NCI-H1436 treated with DMSO at 0.1 percent for 48 hours (cell line): ENCODE results near the gene GBF1.
"Not testable (repeated sequence)": the region's sequence is repeated elsewhere in the genome, so short reads cannot be mapped to it uniquely, and the experiment has no call there.

Experiments used
- DNase-seq: peaks from one replicate; lab custom pipeline; 2025; lab: John Stamatoyannopoulos, UW

GBF1 gene

GRCh38 chr10:102274062-102274461, 28.7 kb downstream of the GBF1 start:
- no peak for DNase-seq

DNA sequence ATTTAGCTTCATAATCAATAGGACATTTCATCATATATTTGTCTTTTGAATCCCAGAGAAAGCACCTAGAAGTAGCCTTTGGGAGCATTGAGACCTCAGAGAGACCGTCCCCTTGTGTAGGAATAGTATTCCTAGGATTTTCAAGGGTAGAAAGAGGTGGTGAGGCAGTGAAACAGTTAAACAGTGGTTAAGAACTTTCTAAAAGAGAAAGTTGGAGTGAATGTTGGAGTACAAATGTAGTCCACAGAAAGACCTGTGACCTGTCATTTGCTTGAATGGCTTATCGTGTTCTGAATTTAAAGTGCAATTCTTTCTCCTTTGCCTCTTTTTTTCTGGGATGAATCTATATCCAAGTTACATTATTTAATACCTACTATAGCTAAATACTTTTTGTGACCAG, 30.0 kb downstream of the GBF1 start:
- no peak for DNase-seq

DNA sequence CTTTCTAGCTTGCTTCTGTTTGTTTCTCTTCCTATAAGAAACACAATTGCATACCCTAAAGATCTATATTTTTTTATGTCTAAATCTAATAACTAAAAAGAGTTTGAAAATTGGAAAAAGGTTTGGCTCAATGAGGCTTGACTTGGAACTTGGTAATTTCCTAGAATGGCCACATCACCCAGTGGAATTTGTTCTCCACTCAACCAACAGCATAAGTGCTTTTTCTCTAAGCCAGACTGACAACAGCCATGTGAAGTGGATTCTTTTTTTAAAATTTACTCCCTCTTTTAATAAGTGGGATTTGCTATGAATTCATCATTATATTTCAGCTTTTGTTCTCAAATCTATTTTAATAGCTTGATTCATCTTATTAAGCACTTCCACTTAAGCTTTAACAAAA, 33.8 kb downstream of the GBF1 start:
- DNase-seq, result no peak

DNA sequence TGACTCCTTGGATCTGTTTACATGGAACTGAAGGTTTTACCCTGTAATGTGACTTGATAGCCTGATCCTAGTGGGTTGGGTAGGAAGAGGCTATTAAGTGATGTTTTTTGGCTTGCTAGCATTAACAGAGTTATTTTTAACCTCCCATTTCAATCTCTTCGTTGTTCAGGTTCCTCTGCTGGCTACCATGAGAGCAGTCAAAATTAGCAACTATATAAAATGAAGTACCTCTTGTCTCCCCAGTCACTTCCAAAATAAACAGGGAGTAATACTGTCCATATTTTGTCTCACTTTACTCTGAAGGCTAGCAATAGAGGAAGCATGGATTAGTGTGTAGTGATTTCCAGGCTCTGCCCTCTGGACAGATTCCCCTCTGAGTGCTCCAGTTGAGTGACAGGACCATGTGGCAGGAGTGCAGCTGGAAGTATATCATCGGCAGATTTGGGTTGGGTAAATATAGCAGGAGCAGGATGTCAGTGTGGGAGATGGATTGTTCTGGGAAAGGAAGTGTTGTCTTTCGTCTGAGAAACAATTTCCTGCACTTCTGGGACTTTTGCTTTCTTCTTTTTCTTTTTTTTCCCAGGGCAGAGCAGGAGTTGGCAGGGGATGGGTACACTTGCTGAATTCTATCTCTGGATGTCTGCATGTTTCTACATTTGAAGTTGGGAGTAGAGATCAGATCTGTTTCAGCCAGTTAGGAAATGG, 35.2 kb downstream of the GBF1 start:
- DNase-seq, result no peak

DNA sequence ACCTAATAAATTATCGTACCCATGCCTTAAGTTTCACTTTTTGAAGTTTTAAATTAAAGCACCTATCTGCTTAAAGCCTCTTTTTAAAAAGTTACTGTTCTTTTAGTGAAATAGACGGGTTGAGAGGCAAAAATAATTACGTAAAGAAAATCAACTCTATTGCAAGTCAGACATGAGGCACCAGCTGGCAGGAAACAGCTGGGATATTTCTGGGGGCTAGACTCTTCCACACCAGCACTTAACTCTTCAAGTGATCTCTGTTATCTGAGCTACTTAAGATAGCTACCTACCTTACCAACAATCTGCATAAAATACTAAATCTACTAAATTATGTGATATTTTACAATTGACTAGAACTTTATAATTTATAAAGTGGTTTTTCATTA, 35.8 kb downstream of the GBF1 start:
- DNase-seq, result no peak

DNA sequence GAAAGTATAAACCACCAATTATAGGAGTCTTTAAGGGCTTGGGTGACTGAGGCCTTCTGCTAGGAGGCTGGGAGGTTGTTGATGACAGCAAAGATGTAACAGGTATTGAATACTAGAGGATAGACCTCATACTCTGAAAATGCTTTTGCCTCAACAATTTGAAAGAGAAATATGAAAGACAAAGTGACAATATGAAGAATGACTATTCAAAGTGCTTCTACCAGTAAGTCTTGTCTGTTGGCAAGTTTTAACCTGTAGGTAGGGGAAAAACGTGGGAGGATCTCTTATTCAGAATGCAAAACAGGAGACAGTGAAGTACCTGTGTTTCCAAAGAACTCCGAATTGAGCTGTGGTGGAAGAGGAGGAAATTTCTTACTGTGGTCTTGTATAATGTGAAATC, 38.2 kb downstream of the GBF1 start:
- no peak for DNase-seq

DNA sequence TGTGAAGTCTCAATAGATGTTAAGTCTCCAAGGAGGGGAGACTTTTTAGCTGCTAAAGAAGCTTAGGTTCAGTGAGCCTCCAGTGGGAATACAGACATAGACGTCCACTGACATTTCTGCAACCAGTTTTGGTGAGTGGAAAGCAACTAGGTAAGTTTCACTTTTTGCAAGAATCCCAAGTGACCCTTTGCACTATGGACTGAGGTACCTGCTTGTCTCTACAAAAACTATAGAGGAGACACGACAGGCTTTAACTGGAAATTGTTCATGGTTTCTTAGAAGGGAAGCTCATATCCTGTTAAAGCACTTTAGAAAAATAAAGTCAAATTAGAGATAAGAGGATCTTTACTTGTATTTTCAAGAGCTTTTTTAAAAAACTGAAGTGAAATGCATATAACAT, 38.6 kb downstream of the GBF1 start:
- DNase-seq, result no peak

- DNase-seq, result no peak
Observed at GRCh38 chr10:102284531-102284930, 39.2 kb downstream of the GBF1 start.

DNA sequence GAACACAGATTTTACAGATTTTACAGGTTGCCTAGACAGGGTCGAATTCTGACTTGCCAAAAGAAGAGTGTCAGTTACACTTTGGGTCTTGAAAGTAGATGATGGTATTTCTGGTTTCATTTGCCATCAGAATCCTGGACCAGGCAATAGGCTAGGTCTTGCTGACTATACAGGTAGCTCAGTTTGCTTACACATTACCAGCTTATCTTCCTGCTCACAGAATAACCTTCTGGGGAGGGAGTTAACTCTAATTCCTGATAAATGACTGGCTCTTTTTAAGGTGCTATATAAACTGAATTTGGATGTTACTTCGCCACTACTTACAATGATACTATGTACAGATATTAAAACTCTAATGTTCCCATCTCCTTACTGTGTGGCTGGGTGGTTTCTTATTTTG, 39.8 kb downstream of the GBF1 start:
- DNase-seq, result no peak

DNA sequence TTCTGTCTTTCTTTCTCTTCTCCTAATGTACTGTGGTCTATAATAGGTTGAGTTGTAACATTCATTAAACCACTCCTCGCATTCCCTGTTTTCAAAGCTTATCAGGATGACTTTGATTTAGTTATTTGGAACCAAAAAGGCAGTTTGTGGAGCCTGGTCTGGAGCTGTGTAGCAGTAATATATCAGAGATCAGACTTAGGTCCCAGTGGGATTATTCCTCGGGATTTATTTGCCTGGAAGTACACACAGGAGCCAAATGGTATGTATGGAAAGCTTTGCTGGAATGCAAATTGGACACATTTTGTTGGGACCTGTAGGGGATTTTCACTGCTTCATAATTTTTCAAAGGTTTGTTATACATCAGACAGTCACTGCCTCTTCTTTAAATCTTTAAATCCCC, 40.9 kb downstream of the GBF1 start:
- no peak for DNase-seq

DNA sequence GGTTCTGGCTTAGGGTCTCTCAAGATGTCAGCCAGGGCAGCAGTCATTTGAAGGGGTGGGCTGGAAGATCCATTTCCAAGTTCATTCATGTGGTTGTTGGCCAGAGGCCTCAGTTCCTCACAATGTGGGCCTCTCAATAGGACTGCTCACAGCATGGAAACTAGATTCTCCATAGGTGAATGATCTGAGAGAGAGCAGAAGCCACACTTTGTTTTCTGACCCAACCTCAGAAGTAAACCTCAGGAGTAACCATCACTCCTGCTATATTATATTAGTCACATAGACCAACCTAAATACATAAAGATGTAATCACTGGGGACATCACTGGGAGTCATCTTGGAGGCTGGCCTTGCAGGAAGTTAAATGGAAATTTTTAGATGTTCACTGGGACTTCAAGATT, 42.2 kb downstream of the GBF1 start:
- no peak for DNase-seq

DNA sequence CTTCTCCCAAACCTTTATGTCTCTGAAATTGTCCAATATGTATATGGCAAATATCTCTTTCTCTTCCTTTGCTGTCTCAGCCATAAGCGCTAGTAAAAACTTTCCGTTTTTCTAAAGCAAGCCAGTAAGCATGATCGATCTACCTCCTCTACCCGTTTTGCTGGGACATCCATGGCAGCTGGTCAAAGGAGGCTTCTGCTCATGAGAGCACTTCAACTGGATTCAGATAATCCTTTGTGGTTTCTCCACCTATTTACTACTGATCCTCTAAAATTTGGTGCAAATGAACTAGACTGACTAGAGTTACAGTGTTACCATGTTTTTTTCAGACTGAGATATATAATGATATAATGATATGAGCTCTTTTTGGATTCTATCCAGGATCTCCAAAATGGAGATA, 42.7 kb downstream of the GBF1 start:
- no peak for DNase-seq

GRCh38 chr10:102289356-102289755, 44.0 kb downstream of the GBF1 start:
- no peak for DNase-seq

DNA sequence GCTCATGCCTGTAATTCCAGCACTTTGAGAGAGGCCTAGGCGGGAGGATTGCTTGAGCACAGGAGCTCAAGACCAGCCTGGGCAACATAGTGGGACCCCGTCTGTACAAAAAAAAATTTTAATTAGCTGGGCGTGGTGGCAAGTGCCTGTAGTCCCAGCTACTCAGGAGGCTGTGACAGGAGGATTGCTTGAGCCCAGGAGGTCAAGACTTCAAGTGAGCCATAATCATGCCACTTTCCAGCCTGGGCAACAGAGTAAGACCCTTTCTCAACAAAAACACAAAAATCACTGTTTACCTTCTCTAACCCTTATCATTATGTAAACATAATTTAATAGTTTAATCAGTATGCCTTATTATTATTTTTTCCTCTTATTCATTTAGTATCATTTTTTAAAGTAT, 44.5 kb downstream of the GBF1 start:
- DNase-seq, result no peak

GRCh38 chr10:102291221-102291905, 46.0 kb downstream of the GBF1 start:
- no peak for DNase-seq

GRCh38 chr10:102297101-102297500, 51.8 kb downstream of the GBF1 start:
- DNase-seq, result no peak

DNA sequence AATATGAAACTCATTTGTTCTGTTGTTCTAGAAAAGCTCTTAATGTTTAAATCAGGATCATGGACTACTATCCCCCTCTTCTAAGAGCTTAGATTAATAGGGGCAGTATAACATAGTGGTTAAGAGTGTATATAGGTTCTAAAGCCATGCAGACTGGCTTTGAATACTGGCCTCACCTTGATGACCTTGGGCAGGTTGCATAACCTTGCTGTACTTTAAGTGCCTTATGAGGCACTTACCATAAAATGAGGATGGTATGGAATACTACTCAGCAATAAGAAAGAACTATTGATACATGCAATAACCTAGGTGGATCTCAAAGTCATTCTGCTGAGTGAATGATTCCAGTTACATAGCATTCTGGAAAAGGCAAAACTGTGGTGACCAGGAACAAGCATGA, 53.6 kb downstream of the GBF1 start:
- DNase-seq, result no peak

GRCh38 chr10:102299873-102300272, 54.5 kb downstream of the GBF1 start:
- no peak for DNase-seq

DNA sequence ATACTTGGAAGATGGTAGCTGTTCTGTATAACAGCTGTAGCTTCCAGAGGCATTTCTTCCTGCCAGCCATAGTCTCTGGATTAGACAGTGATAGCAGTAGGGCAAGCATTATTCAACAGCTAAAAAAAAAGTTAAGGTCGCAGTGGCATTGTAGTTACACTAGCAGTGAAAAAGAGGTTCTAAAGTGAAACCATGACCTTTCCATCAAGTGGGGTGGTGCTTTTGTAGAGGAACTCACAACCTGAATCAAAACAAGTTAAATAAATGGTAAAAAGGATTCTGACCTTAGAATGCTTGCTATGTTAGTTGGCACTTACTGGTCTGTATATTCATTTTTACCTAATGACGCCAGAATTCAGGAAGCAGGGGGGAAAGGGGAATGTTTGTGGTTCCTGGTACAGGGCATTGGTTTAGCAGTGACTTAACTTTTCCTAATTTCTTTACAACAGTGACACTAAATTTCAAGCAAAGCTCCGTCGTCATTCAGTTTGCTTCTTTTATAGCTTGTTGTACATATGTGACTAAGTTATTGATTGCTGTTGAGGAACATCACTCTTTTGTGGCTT, 55.0 kb downstream of the GBF1 start:
- DNase-seq, result no peak

- DNase-seq, result not testable (repeated sequence)
Observed at GRCh38 chr10:102300912-102301311, 55.6 kb downstream of the GBF1 start.

DNA sequence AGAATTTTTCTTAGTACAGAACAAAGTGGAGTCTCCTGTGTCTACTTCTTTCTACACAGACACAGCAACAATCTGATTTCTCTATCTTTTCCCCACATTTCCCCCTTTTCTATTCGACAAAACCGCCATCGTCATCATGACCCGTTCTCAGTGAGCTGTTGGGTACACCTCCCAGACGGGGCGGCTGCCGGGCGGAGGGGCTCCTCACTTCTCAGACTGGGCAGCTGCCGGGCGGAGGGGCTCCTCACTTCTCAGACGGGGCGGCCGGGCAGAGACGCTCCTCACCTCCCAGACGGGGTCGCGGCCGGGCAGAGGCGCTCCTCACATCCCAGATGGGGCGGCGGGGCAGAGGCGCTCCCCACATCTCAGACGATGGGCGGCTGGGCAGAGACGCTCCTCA, 56.0 kb downstream of the GBF1 start:
- DNase-seq, result not testable (repeated sequence)

DNA sequence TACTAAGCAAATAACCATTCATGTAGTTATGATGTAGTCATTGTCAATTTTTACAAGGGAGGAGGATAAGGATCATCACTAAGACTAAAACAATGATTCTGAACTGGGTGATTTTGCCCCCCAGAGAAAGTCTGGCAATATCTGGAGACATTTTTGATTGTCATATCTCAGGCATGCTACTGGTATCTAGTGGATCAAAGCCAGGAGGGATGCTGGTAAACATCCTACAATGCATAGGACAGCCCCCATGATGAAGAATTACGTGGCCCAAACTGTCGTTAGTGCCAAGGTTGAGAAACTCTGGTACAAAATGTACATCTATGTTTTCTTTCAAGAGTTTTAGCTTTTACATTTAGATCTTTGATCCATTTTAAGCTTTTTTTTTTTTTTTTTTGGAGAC, 57.3 kb downstream of the GBF1 start:
- DNase-seq, result no peak

GRCh38 chr10:102306006-102306405, 60.7 kb downstream of the GBF1 start:
- no peak for DNase-seq

DNA sequence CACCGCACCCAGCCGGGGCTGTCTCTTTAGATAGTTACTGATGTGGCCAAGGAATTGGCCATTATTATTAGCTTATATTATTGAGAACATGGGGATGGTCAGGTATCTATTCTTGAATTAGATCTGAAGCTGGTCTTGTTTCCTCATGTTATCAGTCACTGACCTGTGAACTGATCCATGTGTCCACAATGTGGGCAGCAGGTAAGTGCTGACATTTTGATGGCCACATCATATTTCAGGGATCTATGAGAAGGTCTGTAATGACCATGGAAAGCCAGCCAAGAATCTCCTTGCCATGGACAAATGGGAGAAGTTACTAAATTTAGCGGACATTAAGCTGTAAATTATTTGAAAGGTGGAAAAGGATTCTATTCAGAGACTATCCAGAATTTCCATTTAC, 61.4 kb downstream of the GBF1 start:
- no peak for DNase-seq
